PC-9 (cell line): ENCODE data around the gene POLQ.

Experiments used
- EZH2 ChIP-seq: fragments of 200-600 bp; sonication (generic); IDR thresholded peaks from 2 replicates; pipeline ENCODE4 v1.8.0; 2017; ENCODE audit warnings: antibody characterized with exemption, low read depth
- TF ChIP-seq, protein P1 (sequence below): fragments of 200-600 bp; sonication (generic); conservative IDR thresholded peaks from 2 replicates; pipeline ENCODE4 v1.6.1; 2017; ENCODE audit warnings: mixed run types, antibody characterized with exemption, mild to moderate bottlenecking, moderate library complexity

DNA sequence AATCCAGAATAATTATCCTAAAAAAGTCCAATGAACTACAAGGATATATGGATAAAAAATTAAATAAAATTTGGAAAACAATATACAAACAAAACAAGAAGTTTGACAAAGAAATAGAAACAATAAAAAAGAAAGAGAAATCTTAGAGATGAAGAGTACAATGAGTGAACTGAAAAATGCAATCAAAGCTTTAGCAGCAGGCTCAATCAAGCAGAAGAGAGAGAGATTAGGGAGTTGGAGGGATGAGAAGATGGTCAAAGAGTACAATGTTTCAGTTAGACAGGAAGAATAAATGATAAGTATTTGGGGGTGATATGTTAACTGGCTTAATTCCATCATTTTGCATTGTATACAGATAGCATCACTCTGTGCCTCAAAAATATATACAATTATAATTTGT is 29.9 kb downstream of the POLQ start:
- TF ChIP-seq, protein P1, sequence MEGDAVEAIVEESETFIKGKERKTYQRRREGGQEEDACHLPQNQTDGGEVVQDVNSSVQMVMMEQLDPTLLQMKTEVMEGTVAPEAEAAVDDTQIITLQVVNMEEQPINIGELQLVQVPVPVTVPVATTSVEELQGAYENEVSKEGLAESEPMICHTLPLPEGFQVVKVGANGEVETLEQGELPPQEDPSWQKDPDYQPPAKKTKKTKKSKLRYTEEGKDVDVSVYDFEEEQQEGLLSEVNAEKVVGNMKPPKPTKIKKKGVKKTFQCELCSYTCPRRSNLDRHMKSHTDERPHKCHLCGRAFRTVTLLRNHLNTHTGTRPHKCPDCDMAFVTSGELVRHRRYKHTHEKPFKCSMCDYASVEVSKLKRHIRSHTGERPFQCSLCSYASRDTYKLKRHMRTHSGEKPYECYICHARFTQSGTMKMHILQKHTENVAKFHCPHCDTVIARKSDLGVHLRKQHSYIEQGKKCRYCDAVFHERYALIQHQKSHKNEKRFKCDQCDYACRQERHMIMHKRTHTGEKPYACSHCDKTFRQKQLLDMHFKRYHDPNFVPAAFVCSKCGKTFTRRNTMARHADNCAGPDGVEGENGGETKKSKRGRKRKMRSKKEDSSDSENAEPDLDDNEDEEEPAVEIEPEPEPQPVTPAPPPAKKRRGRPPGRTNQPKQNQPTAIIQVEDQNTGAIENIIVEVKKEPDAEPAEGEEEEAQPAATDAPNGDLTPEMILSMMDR = no peak
- TF ChIP-seq EZH2 = no peak
